HepG2 (cell line): ENCODE data around the gene SRBD1. TPM values are rescaled to one million over a fixed set of nuclear protein-coding genes. Genes with fewer than 3 reads are reported as not detected.

Experiments used
- BATF2 ChIP-seq: sonication (generic); formaldehyde crosslinking; IDR thresholded peaks from 2 replicates; pipeline ENCODE4 v1.8.0; 2022; ENCODE audit warnings: mild to moderate bottlenecking, missing genetic modification reagents, moderate library complexity
- CREM ChIP-seq, 2 experiments: sonication (generic) in 1 of 2; formaldehyde crosslinking in 1 of 2; IDR thresholded peaks; 2 replicates each; pipeline versions ENCODE4 v1.4.0 to v1.6.1; 2016 to 2020; ENCODE audit warnings: antibody characterized with exemption in 1 of 2, mild to moderate bottlenecking in 1 of 2, missing genetic modification reagents in 1 of 2
- GLMP ChIP-seq: sonication (generic); formaldehyde crosslinking; IDR thresholded peaks from 2 replicates; pipeline ENCODE4 v1.9.0; 2021; ENCODE audit warnings: missing genetic modification reagents, mild to moderate bottlenecking, borderline replicate concordance
- HNRNPK ChIP-seq: fragments of 200-400 bp; formaldehyde crosslinking; IDR thresholded peaks from 2 replicates; pipeline ENCODE4 v1.6.1; 2018; ENCODE audit warnings: low read length, low read depth, moderate library complexity, mild to moderate bottlenecking; ENCODE audit not compliant: poor library complexity, severe bottlenecking
- LRRFIP1 ChIP-seq: sonication (generic); formaldehyde crosslinking; conservative IDR thresholded peaks from 2 replicates; pipeline ENCODE4 v1.4.0; 2020; ENCODE audit warnings: missing genetic modification reagents
- POGK ChIP-seq: sonication (generic); formaldehyde crosslinking; conservative IDR thresholded peaks from 2 replicates; pipeline ENCODE4 v1.8.0; 2022; ENCODE audit warnings: mild to moderate bottlenecking, moderate library complexity, missing genetic modification reagents
- POLR2AphosphoS5 ChIP-seq: IDR thresholded peaks from 2 replicates; pipeline ENCODE4 v1.6.1; 2012; ENCODE audit warnings: low read depth, low read length
- TCF12 ChIP-seq, 2 experiments: fragments of 450-650 bp in 1 of 2; sonication (generic) in 1 of 2; formaldehyde crosslinking in 1 of 2; IDR thresholded peaks; 2 replicates each; pipeline versions ENCODE4 v1.6.1 to v1.8.0; 2017 to 2022; ENCODE audit warnings: antibody characterized with exemption in 1 of 2, mild to moderate bottlenecking in 1 of 2, missing genetic modification reagents in 1 of 2, moderate library complexity in 1 of 2
- ZNF564 ChIP-seq: sonication (generic); formaldehyde crosslinking; IDR thresholded peaks from 2 replicates; pipeline ENCODE4 v1.8.1; 2023; ENCODE audit warnings: mild to moderate bottlenecking, missing genetic modification reagents
- ZNF569 ChIP-seq: sonication (generic); formaldehyde crosslinking; IDR thresholded peaks from 2 replicates; pipeline ENCODE4 v1.5.0; 2020; ENCODE audit warnings: mild to moderate bottlenecking, missing genetic modification reagents, moderate library complexity, borderline replicate concordance
- ZNF703 ChIP-seq: sonication (generic); formaldehyde crosslinking; IDR thresholded peaks from 2 replicates; pipeline ENCODE4 v1.5.1; 2020; ENCODE audit warnings: missing genetic modification reagents, mild to moderate bottlenecking, moderate library complexity, borderline replicate concordance
- ZXDC ChIP-seq: sonication (generic); formaldehyde crosslinking; IDR thresholded peaks from 2 replicates; pipeline ENCODE4 v1.5.0; 2020; ENCODE audit warnings: mild to moderate bottlenecking, missing genetic modification reagents
- polyA plus RNA-seq, 8 experiments: library from polyadenylated mRNA; depleted of rRNA in 3 of 8; stranded (reverse) in 7 of 8; unstranded in 1 of 8; fragments of >200 nt; fragmentation: Illumina TruSeq in 4 of 8; extraction: Trizol in 4 of 8; gene quantifications; 2 replicates each; pipeline versions ENCODE4 v1.2.1 to v1.2.3, GENCODE V29; 2011 to 2016; ENCODE audit warnings: low read depth in 4 of 8, missing spikeins in 1 of 8, mixed read lengths in 1 of 8; ENCODE audit not compliant: insufficient read depth in 1 of 8
- total RNA-seq, 5 experiments: library from RNA; depleted of rRNA; stranded (reverse); fragments of >200 nt; fragmentation: Illumina TruSeq; extraction: Trizol; gene quantifications; 2 replicates each; pipeline ENCODE4 v1.2.3, GENCODE V29; 2016; ENCODE audit warnings: low read depth in 1 of 5
- TF ChIP-seq, protein P1 (sequence below): sonication (generic); formaldehyde crosslinking; IDR thresholded peaks from 2 replicates; pipeline ENCODE4 v1.4.0; 2020; ENCODE audit warnings: mild to moderate bottlenecking, missing genetic modification reagents
- TF ChIP-seq, protein P2 (sequence below): sonication (generic); formaldehyde crosslinking; IDR thresholded peaks from 2 replicates; pipeline ENCODE4 v1.4.0; 2020; ENCODE audit warnings: missing genetic modification reagents, borderline replicate concordance

The SRBD1 gene
- total and polyA plus RNA-seq, 2 of the 13 experiments (the other 11 are each of a cell fraction or from before 2014, with no cell fraction given): 3.2 to 23.9 TPM

DNA sequence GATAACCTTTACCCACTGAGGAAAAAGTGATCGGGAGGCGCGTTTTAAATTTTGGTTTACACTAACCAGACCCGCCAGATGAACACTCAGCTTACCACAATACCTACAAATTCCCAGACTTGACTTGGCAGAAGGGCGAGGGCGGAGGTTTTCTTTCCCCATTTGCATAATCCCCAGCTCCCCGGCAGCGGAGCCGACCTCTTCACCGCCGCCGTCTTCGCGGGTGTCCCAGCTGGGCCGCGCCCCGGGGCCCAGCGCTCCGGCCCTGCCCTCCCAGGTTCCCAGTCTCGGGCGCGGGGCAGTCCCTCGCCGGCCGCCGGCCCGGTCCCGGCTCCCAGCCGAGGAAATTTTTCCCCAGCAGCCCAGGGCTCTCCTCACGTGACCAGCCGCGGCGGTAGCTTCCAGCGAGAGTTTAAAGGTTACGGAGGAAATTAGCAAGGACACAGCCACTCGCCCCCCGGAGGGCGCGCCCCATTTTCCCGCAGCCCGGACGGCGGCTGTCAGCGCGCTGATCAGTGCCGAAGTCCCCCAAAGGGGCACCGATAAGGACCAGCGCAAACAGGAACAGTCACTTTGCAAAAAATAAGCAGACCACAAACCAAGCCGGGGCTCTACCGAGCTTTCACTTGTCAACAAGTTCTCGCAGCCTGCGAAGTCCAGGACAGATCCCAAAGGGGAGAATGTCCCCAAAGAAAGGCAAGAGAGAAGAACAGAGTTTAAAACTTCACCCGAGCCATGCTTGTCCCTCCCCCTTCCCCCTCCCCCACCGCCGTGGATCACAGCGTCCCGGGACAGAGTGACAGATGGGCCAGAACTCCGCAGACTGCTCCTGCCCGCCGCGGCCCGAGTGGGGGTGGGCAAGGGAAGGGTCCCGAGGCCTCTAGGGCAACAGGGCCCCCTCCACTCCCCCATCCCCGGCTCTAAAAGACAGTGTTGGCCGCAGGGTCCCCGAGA, 39.1 kb upstream of the SRBD1 start (continued):
- TF ChIP-seq BATF2 (CRISPR knock-in tag): no peak; the same call in 1 of the 2 replicates
- TF ChIP-seq ZNF564 (CRISPR knock-in tag): 0 out of 2 replicates have a peak, but pooled peaks have one; percentile 62
- no peak for TF ChIP-seq GLMP (CRISPR knock-in tag)
- TF ChIP-seq ZNF703 (CRISPR knock-in tag): no peak
- TF ChIP-seq POLR2AphosphoS5: 0 out of 2 replicates have a peak, but pooled peaks have one; percentile 35
- TF ChIP-seq POGK (CRISPR knock-in tag): peak; percentile 30; the same call in 1 of the 2 replicates
- TF ChIP-seq HNRNPK: no peak
- TF ChIP-seq, protein P1, sequence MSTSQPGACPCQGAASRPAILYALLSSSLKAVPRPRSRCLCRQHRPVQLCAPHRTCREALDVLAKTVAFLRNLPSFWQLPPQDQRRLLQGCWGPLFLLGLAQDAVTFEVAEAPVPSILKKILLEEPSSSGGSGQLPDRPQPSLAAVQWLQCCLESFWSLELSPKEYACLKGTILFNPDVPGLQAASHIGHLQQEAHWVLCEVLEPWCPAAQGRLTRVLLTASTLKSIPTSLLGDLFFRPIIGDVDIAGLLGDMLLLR (CRISPR knock-in tag): no peak
- no peak for TF ChIP-seq TCF12 (IDR thresholded peaks at IDR 0.05)
- TF ChIP-seq TCF12 (CRISPR knock-in tag; IDR thresholded peaks at IDR 0.05): no peak
- no peak for TF ChIP-seq ZNF569 (CRISPR knock-in tag)
- TF ChIP-seq LRRFIP1 (CRISPR knock-in tag): no peak
- no peak for TF ChIP-seq CREM (IDR thresholded peaks at IDR 0.05)
- TF ChIP-seq CREM (CRISPR knock-in tag; IDR thresholded peaks at IDR 0.05): no peak
- TF ChIP-seq ZXDC (CRISPR knock-in tag): no peak; the same call in 1 of the 2 replicates
- TF ChIP-seq, protein P2, sequence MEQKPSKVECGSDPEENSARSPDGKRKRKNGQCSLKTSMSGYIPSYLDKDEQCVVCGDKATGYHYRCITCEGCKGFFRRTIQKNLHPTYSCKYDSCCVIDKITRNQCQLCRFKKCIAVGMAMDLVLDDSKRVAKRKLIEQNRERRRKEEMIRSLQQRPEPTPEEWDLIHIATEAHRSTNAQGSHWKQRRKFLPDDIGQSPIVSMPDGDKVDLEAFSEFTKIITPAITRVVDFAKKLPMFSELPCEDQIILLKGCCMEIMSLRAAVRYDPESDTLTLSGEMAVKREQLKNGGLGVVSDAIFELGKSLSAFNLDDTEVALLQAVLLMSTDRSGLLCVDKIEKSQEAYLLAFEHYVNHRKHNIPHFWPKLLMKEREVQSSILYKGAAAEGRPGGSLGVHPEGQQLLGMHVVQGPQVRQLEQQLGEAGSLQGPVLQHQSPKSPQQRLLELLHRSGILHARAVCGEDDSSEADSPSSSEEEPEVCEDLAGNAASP (CRISPR knock-in tag): 0 out of 2 replicates have a peak, but pooled peaks have one; percentile 24
